ENCODE data around the gene DDX46.
"Not testable (repeated sequence)": the region's sequence is repeated elsewhere in the genome, so short reads cannot be mapped to it uniquely, and the experiment has no call there.

DDX46 gene

DNA sequence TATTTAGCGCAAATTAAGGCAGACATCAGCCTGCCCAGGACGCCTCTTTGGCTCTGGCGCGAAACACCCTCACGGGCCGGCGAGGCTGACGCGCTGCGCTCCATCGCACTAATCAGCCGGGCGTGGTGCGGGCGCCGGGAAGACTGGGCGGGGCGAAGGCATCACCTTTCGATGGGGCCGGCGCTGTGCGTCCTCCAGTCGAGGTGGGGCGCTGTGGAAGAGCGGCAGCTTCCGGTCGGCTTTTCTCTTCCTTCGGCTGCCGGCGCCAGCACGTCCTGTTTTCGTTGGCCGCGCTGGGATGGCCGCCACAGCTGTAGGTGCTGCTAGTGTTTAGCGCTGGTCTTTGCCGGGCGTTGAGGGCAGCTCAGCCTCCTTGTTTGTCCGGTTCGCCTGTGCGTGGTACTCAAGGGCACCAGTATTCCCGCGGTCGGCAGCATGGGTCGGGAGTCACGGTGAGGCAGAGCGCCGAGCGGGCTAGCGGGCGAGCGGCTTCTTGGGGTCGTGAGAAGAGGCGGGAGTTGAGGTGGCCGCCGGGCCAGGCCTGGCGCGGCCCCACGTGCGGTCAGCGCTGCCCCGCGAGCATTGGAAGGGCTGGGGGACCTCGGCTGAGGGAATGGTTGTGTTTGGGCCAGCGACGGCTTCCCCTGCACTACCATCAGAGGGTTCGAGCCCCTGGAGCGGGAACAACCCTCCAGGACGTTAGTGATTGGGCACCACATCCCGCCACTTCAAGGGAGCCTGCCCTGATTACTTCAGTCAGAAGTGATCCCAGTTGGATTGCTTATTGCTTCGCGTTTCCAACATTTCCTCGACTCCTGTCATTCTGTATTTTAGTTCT lies at the start of gene DDX46:
Gene DDX46, plus strand, starts transcription at position 276 of the 838 bp plus-strand sequence. Its CDS starts 160 bp downstream, at position 436.
- DNase-seq = peak; percentile 91

- no peak for DNase-seq
Observed at GRCh38 chr5:134714120-134714519, 44.5 kb upstream of the DDX46 start.

- DNase-seq = no peak
Observed at GRCh38 chr5:134714541-134714940, 44.0 kb upstream of the DDX46 start.

GRCh38 chr5:134715466-134715865 lies 43.1 kb upstream of the DDX46 start:
- DNase-seq = not testable (repeated sequence)

DNA sequence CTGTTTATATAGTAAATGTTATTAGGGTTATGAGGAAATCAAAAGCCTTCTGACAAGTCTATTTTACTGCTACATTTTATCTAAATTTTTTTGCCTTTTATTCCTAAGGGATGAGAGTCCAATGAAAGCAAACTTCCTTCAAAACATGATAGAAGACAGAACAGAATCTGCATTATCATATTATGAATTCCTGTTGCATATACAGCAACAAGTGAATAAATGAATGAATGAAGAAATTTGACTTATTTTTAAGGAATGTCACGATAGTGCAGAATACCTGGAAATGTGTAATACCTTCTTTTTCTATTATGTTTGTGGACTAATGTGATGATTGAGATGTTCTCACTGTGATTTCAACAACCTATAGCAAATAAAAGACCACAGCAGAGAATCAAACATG lies 33.7 kb upstream of the DDX46 start:
- DNase-seq = no peak

- DNase-seq = no peak
Observed at GRCh38 chr5:134732819-134733218, 25.8 kb upstream of the DDX46 start.

DNA sequence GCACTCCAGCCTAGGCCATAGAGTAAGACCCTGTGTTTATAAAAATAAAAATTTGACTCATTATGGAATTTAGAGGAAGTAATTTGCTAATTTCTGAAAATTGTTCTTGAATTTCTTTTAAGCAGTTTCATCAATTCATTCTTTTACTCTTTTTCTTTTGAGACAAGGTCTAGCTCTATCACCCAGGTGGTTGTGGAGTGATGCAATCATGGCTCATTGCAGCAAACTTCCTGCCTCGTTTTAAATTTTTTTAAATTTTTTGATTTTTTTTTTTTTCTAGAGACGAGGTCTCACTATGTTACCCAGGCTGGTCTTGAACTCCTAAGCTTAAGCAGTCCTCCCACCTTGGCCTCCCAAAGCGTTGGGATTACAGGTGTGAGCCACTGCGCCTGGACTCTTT lies 23.3 kb upstream of the DDX46 start:
- no peak for DNase-seq

DNA sequence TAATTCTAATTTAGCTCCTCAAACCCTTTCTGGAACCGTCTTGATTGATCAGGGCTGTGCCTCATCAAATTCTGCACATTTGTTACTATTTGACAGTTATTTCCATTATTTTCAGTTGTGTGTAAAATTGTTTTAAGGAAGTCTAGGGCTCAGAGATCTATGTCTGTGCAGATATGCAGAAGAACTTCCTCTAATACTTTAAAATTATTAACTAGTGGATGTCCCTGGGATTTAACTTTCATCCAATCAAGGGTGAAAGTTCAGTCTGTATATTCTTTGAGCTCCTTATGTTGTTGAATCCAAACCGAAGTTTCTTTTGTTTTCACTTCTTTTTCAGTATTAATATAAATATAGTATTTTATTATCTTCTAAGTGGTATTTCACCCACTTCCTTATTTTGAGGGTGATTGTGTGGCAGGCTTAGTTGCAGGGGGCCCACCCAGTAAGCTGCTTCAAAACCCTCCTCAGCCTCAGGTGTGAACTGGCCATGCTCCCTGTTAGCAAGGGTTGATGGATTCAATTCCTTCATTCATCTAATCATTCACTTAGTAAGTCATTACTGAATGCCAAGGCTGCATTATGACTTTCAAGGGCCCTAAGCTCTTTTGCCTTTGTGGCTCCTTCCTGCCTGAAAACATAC lies 22.3 kb upstream of the DDX46 start:
- no peak for DNase-seq

DNA sequence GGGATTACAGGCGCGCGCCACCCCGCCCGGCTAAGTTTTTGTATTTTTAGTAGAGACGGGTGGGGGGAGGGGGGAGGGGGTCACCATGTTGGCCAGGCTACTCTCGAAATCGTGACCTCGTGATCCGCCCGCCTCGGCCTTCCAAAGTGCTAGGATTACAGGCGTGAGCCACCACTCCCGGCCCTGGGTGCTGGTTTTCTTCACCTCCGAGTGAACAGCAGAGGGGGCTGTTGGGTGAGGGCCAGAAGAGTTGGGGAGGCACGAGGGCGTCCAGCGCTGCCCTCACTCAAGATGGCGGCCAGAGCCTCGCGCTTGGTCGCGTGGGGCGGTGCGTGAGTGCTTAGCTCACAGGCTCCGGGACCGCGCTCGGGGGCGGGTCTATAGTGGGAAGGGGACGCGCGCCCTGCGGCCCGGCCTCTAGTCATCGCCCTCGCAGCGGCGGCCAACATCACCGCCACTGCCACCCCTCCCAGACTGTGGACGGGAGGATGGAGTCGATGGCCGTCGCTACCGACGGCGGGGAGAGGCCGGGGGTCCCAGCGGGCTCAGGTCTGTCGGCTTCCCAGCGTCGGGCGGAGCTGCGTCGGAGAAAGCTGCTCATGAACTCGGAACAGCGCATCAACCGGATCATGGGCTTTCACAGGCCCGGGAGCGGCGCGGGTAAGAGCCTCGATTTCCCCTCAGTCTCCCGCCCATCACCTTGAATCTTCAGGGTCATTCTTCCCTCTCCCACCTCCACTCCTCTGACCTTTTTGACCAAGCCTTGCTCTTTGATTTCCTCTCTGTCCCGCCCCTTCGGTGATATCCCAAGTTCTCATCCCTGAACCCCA lies 20.2 kb upstream of the DDX46 start, which contains the start of gene CAMLG:
Gene CAMLG, plus strand, starts transcription at position 416 of the 830 bp plus-strand sequence. Its CDS starts 73 bp downstream, at position 489.
- peak; percentile 96 for DNase-seq

GRCh38 chr5:134738963-134739661 lies 19.5 kb upstream of the DDX46 start:
- DNase-seq = peak; percentile 16

DNA sequence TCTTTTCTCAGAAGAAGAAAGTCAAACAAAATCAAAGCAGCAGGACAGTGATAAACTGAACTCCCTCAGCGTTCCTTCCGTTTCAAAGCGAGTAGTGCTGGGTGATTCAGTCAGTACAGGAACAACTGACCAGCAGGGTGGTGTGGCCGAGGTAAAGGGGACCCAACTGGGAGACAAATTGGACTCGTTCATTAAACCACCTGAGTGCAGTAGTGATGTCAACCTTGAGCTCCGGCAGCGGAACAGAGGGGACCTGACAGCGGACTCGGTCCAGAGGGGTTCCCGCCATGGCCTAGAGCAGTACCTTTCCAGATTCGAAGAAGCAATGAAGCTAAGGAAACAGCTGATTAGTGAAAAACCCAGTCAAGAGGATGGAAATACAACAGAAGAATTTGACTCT lies 17.5 kb upstream of the DDX46 start:
- no peak for DNase-seq

DNA sequence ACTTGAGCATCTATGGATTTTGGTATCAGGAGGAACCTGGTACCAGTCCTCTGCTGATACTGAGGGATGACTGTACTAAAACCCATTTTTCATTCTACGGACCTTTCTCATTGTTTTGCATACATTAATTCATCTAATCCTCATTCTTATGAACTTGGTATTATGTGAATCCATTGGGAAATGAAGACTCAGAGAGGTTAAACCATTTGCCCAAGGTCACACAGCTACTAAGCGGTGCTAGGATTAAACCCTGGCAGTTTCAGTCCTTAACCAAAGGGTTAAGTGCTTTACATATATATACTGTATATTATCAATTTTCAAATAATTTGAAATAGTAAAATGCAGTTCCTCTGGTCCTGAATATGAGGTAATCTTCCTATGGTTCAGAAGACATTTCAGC lies 16.4 kb upstream of the DDX46 start:
- DNase-seq = no peak

- DNase-seq = no peak
Observed at GRCh38 chr5:134749415-134749814, 9.2 kb upstream of the DDX46 start.

DNA sequence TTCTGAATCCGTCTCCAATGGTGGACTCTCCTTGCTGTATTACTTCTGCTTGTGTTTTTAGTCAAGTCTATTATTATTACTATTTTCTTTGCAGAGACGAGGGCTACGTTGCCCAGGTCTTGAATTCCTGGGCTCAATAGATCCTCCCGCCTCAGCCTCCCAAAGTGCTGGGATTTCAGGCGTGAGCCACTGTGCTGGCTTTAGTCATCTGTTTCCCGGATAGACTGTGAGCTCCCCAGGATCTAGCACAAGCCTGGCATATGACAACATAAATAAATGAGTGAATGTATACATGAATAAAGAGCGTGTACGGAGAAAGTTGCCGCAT lies 439 bp upstream of the DDX46 start:
- DNase-seq = no peak

GRCh38 chr5:134767528-134768291 lies 9.1 kb downstream of the DDX46 start:
- not testable (repeated sequence) for DNase-seq

GRCh38 chr5:134769206-134769605 lies 10.6 kb downstream of the DDX46 start:
- DNase-seq = no peak

- no peak for DNase-seq
Observed at GRCh38 chr5:134772461-134773125, 14.0 kb downstream of the DDX46 start.

DNA sequence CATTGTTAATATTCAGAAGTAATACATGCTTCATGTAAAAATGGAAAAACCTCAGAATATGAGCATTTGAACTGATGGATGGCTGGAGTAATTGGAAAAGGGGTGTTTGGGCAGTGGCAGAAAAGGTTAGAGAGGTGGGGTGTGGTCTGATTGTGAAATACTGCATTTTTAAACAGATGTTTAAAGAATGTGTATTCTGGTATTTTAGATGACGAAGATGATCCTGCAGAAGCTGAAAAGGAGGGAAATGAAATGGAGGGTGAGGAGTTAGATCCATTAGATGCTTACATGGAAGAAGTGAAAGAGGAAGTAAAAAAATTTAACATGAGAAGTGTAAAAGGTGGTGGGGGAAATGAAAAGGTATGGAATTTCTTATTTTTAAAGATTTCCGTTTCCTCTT lies 18.8 kb downstream of the DDX46 start:
- DNase-seq = no peak

DNA sequence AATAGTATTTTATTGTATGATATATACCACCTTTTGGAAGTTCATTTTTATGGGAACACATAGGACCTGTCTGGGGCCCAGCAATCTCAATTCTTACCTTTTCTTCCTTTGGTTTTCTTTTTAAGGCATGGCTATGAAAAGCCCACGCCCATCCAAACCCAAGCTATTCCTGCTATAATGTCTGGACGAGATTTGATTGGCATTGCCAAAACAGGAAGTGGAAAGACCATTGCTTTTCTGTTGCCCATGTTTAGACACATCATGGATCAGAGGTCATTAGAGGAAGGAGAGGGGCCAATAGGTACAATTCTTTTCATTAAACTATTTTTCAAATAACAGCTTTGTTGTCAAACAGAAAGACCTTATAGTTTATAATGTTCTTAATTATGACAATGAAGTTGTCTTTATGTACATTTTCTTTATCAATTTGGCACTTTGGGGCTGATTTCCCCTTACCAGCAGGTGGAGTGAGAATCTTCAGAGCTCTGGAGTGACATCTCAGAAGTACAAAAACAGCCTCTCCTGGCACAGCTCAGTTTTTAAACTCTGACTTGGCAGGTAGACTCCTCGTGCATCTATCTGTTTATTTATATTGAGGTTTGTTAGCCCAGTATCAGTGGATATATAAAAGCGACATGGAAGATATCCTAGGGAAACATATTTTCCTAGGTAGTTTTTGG lies 25.8 kb downstream of the DDX46 start:
- no peak for DNase-seq

GRCh38 chr5:134784946-134785620 lies 26.5 kb downstream of the DDX46 start:
- no peak for DNase-seq

All from activated T-cell treated with anti-CD3 and anti-CD28 coated beads for 4 hours (primary cell).